Thyroid gland (tissue), 4 donors: ENCODE results near the gene NTN1.

Experiments used
- CTCF ChIP-seq, 6 experiments: fragments of 200-600 bp in 3 of 6; fragments of 450-650 bp in 3 of 6; sonication (generic) in 3 of 6; IDR thresholded peaks; one replicate each; pipeline ENCODE4 v1.5.1; 2016 to 2019; ENCODE audit warnings: antibody characterized with exemption in 6 of 6, mild to moderate bottlenecking in 2 of 6, inconsistent platforms in 1 of 6, moderate library complexity in 1 of 6
- POLR2A ChIP-seq, 2 donors: fragments of 450-650 bp; IDR thresholded peaks; one replicate each; pipeline ENCODE4 v1.6.1; 2017; ENCODE audit warnings: antibody characterized with exemption in 2 of 2, mild to moderate bottlenecking in 2 of 2, moderate library complexity in 1 of 2

DNA sequence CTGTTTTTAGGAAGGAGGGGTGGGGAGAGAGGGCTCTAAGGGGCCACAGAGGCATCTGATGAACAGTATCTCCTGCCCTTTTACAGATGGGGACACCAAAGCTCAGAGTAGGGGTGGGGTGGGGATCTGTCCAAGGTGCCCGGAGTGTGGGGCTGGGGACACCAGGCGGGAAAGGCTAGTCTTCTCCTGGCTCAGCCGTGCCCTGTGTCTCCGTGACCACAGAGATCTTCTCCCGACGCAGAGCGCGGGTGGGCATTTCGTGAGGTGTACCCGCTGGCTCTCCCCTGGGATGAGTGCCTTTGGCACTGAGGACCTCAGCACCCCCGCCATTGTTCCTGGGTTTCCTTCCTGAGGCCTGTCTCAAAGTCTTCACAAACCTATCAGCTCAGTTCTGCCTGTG is 209.6 kb downstream of the NTN1 start:
- no peak for TF ChIP-seq POLR2A (IDR thresholded peaks at IDR 0.05)
- no peak for TF ChIP-seq CTCF (IDR thresholded peaks at IDR 0.05)
